CD8-positive, alpha-beta memory T cell (primary cell): ENCODE measurements around the gene DNAAF8. TPM values are rescaled to one million over a fixed set of nuclear protein-coding genes. Genes with fewer than 3 reads are reported as not detected.

Source experiments
- CTCF ChIA-PET: fragments of 350-600 bp; sonication (Branson Sonifier 250); formaldehyde crosslinking; loops from one replicate; lab custom pipeline; 2021; ENCODE audit warnings: antibody characterized with exemption; lab: Charles Lee
- POLR2A ChIA-PET: fragments of 350-600 bp; sonication (Branson Sonifier 250); formaldehyde crosslinking; loops from one replicate; lab custom pipeline; 2021; ENCODE audit warnings: antibody characterized with exemption; lab: Charles Lee
- DNase-seq, 5 donors: peaks; one replicate each; pipeline versions ENCODE4 v3.0.0 to v3.0.0-alpha.2; 2020 to 2022; ENCODE audit warnings: mixed read lengths in 1 of 5
- H3K27ac ChIP-seq: one replicate; pipeline ENCODE4 v1.7.0; 2013; ENCODE audit warnings: low read depth, mild to moderate bottlenecking, low read length, moderate library complexity
- H3K27me3 ChIP-seq: 2 replicates; pipeline ENCODE4 v1.7.0; 2013; ENCODE audit warnings: low read length, mild to moderate bottlenecking; ENCODE audit not compliant: insufficient read depth, poor library complexity, severe bottlenecking
- H3K36me3 ChIP-seq: 2 replicates; pipeline ENCODE4 v1.7.0; 2013; ENCODE audit warnings: mild to moderate bottlenecking, low read length, moderate library complexity; ENCODE audit not compliant: insufficient read depth
- H3K4me1 ChIP-seq: 2 replicates; pipeline ENCODE4 v1.7.0; 2013; ENCODE audit warnings: mild to moderate bottlenecking, low read length, moderate library complexity; ENCODE audit not compliant: insufficient read depth
- H3K4me3 ChIP-seq: 2 replicates; pipeline ENCODE4 v1.7.0; 2013; ENCODE audit warnings: mild to moderate bottlenecking, low read length
- H3K9me3 ChIP-seq: 2 replicates; pipeline ENCODE4 v1.7.0; 2013; ENCODE audit warnings: mild to moderate bottlenecking, low read length
- H3K27ac Mint-ChIP-seq, 8 donors: one replicate each; pipeline ENCODE4 v1.8.0; 2020 to 2021; ENCODE audit warnings: mixed read lengths in 8 of 8, mild to moderate bottlenecking in 6 of 8, inconsistent platforms in 3 of 8, moderate library complexity in 3 of 8
- H3K27me3 Mint-ChIP-seq, 2 donors: one replicate each; pipeline ENCODE4 v1.8.0; 2020 to 2021; ENCODE audit warnings: mixed read lengths in 2 of 2, mild to moderate bottlenecking in 1 of 2, moderate library complexity in 1 of 2
- H3K36me3 Mint-ChIP-seq, 3 donors: one replicate each; pipeline ENCODE4 v1.8.0; 2020 to 2021; ENCODE audit warnings: mixed read lengths in 3 of 3, inconsistent platforms in 1 of 3, mild to moderate bottlenecking in 1 of 3
- H3K4me1 Mint-ChIP-seq, 3 donors: one replicate each; pipeline ENCODE4 v1.8.0; 2020 to 2021; ENCODE audit warnings: mixed read lengths in 3 of 3, inconsistent platforms in 1 of 3, mild to moderate bottlenecking in 1 of 3
- H3K4me3 Mint-ChIP-seq, 7 donors: one replicate each; pipeline ENCODE4 v1.8.0; 2020 to 2021; ENCODE audit warnings: mixed read lengths in 7 of 7, mild to moderate bottlenecking in 6 of 7, moderate library complexity in 4 of 7, inconsistent platforms in 2 of 7
- H3K9me3 Mint-ChIP-seq, 5 donors: one replicate each; pipeline ENCODE4 v1.8.0; 2020 to 2022; ENCODE audit warnings: mixed read lengths in 5 of 5, mild to moderate bottlenecking in 3 of 5, moderate library complexity in 2 of 5, inconsistent platforms in 1 of 5
- polyA plus RNA-seq: library from polyadenylated mRNA; unstranded; fragments of 300-500 nt; fragmentation: Illumina TruSeq; gene quantifications from one replicate; pipeline ENCODE4 v1.2.3, GENCODE V29; 2021
- total RNA-seq, 2 experiments: library from RNA; stranded (reverse); gene quantifications; one replicate each; pipeline ENCODE4 v1.2.3, GENCODE V29; 2021

Gene DNAAF8
- total and polyA plus RNA-seq, 3 experiments from 2014 or later = 0.15 to 0.35 (median 0.31) TPM

DNA sequence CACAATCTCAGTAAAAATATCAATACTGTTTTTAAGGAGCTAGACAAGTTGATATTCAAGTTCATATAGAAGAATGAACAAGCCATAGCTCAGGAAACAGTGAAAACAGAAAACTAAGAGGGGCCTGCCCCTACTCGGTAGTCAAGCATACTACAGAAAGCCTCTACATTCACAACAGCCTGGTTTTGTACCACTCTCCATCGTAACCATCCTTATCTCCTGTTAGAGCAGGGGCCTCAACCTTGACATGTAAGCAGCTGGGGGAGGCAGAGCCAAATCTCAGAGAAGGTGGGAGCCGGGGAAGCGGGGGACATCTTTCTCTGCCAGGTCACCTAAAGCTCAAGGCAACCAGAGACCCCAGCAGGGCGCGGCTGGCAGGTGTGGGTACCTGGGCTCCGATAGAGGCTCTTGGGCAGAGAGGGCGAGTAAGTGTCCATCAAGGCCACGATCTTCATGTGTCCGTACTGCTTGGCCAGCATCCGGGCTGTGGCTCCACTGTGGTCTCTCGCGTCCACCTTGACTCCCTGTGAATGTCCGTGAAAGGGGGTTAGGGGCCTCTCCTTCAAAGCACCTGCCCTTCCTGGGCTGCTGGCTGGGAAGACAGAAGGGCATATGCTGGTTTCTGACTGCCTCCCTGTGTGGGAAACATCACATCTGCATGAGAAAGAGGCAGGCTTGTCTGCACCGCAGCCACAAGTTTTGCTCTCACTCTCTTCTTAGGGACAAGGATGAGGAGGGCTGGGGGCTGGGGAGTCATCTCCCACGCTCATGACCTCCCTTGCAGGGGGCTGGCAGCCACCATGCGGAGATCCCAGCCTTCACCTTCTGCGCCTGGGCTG is 20.5 kb upstream of the DNAAF8 start:
- Histone ChIP-seq H3K27ac (no peak overlapping the region), H3K36me3 (peaks cover 9% of the 10 kb centered on the region), H3K4me3 (no peak overlapping the region), H3K4me1 (no peaks in the 10 kb centered on the region), H3K27me3 (no peaks in the 10 kb centered on the region), H3K9me3 (no peaks in the 10 kb centered on the region)
- Mint-ChIP-seq H3K27me3 (no peaks in the 10 kb centered on the region), H3K9me3 (no peaks in the 10 kb centered on the region), H3K27ac (no peak overlapping the region), H3K4me3 (no peak overlapping the region), H3K4me1 (peaks cover 0 to 4% (median 0%) of the 10 kb centered on the region in 3 donors), H3K36me3 (peaks cover 0 to 58% (median 13%) of the 10 kb centered on the region in 3 donors)
- no peak for DNase-seq
- POLR2A ChIA-PET = interaction anchor here (0.5 to 1.5 kb wide), 2 partner anchors 8 to 20 kb away, joined by 4 to 6 read pairs; partner anchors contain the start of gene NUDT16L1
- CTCF ChIA-PET = no interaction called here

DNA sequence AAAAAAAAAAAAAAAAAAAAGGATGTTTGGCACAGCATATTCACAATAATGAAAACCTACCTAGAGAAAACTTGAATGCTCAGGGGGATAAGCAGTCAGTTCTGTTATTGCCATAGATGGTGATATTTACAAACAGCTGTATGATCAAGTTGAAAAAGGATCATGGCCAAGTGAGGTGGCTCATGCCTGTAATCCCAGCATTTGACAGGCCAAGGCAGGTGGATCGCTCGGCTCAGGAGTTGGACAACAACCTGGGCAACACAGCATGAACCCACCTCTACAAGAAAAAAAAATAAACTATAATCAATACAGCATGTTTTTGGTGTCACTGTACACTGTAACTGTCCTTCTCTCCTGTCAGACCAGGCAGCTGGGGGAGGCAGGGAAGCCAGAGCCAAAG is 19.3 kb upstream of the DNAAF8 start:
- Mint-ChIP-seq H3K27me3 (no peaks in the 10 kb centered on the region), H3K4me3 (no peak overlapping the region), H3K27ac (no peak overlapping the region), H3K9me3 (no peaks in the 10 kb centered on the region), H3K36me3 (peaks cover 0 to 54% (median 10%) of the 10 kb centered on the region in 3 donors), H3K4me1 (peaks cover 0 to 4% (median 0%) of the 10 kb centered on the region in 3 donors)
- Histone ChIP-seq H3K27me3 (no peaks in the 10 kb centered on the region), H3K4me1 (no peaks in the 10 kb centered on the region), H3K27ac (no peak overlapping the region), H3K36me3 (peaks cover 7% of the 10 kb centered on the region), H3K4me3 (no peak overlapping the region), H3K9me3 (no peaks in the 10 kb centered on the region)
- ChIA-PET CTCF (no interaction called here), POLR2A (interaction anchor here (1.5 kb wide), 1 partner anchor 21 kb away, joined by 4 read pairs; the partner anchor contains the start of gene NUDT16L1)
- DNase-seq = no peak

DNA sequence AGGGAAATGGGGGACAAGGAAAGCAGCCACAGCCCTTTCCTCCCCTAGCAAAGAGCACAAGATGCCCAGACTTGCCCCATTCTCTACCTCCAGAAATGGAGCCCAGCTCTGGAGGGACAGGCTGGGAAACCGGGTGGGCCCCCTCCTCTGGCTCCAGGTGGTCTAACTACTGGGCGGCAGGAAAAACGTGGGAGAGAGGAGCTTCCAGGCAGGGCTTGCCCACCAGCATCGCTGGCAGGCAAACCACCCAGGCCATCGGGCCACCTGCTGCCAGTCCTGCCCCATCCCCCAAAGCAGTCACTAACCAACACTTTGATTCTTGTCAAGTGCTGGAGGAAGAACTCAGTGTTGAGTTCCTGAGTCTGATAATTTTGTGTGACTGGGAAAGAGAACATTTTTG is 15.9 kb upstream of the DNAAF8 start:
- H3K27me3 ChIP-seq = no peaks in the 10 kb centered on the region
- no peaks in the 10 kb centered on the region for H3K27me3 Mint-ChIP-seq
- H3K27ac ChIP-seq = no peak overlapping the region
- peaks cover 0 to 46% (median 8%) of the 10 kb centered on the region in 3 donors for H3K36me3 Mint-ChIP-seq
- no peak for DNase-seq
- no peaks in the 10 kb centered on the region for H3K36me3 ChIP-seq
- H3K4me1 Mint-ChIP-seq = peaks cover 0 to 4% (median 0%) of the 10 kb centered on the region in 3 donors
- H3K4me3 ChIP-seq = no peak overlapping the region
- ChIA-PET POLR2A (no interaction called here), CTCF (no interaction called here)
- H3K27ac Mint-ChIP-seq = no peak overlapping the region
- H3K4me3 Mint-ChIP-seq = no peak overlapping the region
- H3K9me3 ChIP-seq = no peaks in the 10 kb centered on the region
- H3K9me3 Mint-ChIP-seq = no peaks in the 10 kb centered on the region
- no peaks in the 10 kb centered on the region for H3K4me1 ChIP-seq

DNA sequence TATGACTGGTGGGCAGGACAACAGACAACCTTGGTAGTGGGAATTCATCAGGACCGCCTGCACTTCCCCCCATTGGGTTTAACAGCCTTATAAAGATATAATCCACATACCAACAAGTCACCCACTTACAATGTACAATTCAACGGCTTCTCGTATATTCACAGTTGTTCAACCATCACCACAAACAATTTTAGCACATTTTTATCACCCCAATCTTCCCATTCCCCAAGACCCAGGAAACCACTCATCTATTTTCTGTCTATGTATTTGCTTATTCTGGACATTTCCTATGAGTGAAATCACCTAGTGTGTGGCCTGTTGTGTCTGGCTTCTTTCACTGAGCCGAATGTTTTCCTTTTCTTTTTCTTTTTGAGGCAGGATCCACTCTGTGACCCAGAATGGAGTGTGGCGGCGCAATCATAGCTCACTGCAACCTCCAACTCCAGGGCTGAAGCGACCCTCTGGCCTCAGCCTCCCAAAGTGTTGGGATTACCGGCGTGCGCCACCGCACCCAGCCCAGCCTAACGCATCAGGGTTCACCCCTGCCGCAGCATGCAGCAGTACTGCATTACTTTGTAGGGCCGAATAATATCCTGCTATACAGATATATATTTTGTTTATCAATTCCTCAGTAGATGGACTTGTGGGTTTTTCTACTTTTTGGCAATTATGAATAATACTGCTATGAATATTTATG is 11.1 kb upstream of the DNAAF8 start:
- peaks cover 11% of the 10 kb centered on the region for H3K36me3 ChIP-seq
- peaks cover 0 to 1% (median 0%) of the 10 kb centered on the region in 3 donors for H3K4me1 Mint-ChIP-seq
- no peaks in the 10 kb centered on the region for H3K27me3 Mint-ChIP-seq
- DNase-seq = no peak
- H3K36me3 Mint-ChIP-seq = peaks cover 0 to 52% (median 11%) of the 10 kb centered on the region in 3 donors
- no peaks in the 10 kb centered on the region for H3K4me1 ChIP-seq
- peak overlapping the region in 1 of 8 donors; percentile 20 for H3K27ac Mint-ChIP-seq
- no peaks in the 10 kb centered on the region for H3K9me3 ChIP-seq
- H3K27me3 ChIP-seq = no peaks in the 10 kb centered on the region
- H3K27ac ChIP-seq = no peak overlapping the region
- no peak overlapping the region for H3K4me3 Mint-ChIP-seq
- ChIA-PET CTCF (interaction anchor here (1.1 kb wide), 1 partner anchor 11 kb away, joined by 3 read pairs; the partner anchor contains the start of gene DNAAF8), POLR2A (no interaction called here)
- H3K4me3 ChIP-seq = no peak overlapping the region
- no peaks in the 10 kb centered on the region for H3K9me3 Mint-ChIP-seq

DNA sequence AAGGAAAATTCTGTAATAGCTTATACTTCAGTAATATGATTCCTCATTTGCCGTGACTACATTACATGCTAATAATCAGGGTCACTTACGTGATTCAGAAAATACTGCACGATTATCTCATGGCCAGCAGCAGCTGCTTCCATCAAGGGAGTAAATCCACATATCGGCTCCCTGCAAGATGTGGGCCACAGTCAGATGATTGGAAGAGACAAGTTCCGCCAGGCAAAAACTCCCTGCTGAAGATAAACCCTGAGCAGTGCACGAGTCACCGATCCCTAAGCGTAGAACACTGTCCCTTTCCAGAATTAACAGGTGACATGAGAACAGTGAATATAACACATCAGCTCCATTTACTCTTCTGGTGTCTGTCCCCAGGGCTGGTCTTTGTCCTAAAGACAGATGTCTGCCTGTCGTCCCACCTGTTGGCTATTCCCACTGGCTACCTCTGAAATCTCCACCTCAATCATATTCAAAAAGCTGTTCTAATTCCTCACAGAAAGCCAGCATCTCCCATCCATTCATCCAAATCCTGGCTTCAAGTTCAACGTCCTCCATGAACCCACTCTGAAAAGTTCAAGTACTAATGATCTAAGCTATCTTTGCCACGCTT is 9.6 kb upstream of the DNAAF8 start:
- H3K9me3 Mint-ChIP-seq = no peaks in the 10 kb centered on the region
- DNase-seq = no peak
- Histone ChIP-seq H3K9me3 (no peaks in the 10 kb centered on the region), H3K36me3 (peaks cover 11% of the 10 kb centered on the region), H3K27me3 (no peaks in the 10 kb centered on the region), H3K4me3 (no peak overlapping the region), H3K4me1 (no peaks in the 10 kb centered on the region), H3K27ac (no peak overlapping the region)
- peaks cover 0 to 55% (median 15%) of the 10 kb centered on the region in 3 donors for H3K36me3 Mint-ChIP-seq
- CTCF ChIA-PET = interaction anchor here (0.6 kb wide), 1 partner anchor 9 kb away, joined by 5 read pairs; no protein-coding TSS in a partner anchor
- H3K4me3 Mint-ChIP-seq = no peak overlapping the region
- peaks cover 0 to 4% (median 0%) of the 10 kb centered on the region in 3 donors for H3K4me1 Mint-ChIP-seq
- H3K27me3 Mint-ChIP-seq = no peaks in the 10 kb centered on the region
- POLR2A ChIA-PET = no interaction called here
- H3K27ac Mint-ChIP-seq = peak overlapping the region in 2 of 8 donors; percentile 20 to 85

DNA sequence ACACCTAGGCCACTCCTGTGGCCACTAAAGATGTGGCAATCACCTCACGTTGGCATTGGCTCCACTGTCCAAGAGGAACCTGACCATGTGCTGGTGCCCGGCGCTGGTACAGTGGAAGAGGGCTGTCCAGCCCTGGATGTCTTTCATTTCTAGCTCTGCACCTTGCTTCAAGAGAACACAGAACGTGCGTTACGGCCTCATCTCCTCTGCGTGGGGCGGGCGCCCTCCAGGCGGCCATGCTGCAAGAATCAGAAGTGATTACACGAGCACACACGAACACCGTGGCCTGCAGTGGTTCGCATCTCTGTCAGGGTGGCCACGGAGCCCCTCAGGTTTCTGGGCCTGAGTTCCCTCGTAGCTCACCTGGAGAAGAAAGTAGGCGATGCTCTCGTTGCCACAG is 7.7 kb upstream of the DNAAF8 start:
- no peaks in the 10 kb centered on the region for H3K9me3 Mint-ChIP-seq
- no peak for DNase-seq

GRCh38 chr16:4728676-4729075 is 5.7 kb upstream of the DNAAF8 start:
- Mint-ChIP-seq H3K4me1 (peaks cover 14 to 19% (median 15%) of the 10 kb centered on the region in 3 donors), H3K27me3 (no peaks in the 10 kb centered on the region), H3K4me3 (peak overlapping the region in 1 of 7 donors; percentile 66), H3K27ac (no peak overlapping the region), H3K36me3 (peaks cover 0 to 54% (median 11%) of the 10 kb centered on the region in 3 donors), H3K9me3 (no peaks in the 10 kb centered on the region)
- H3K27me3 ChIP-seq = no peaks in the 10 kb centered on the region
- H3K4me3 ChIP-seq = no peak overlapping the region
- peaks cover 11% of the 10 kb centered on the region for H3K4me1 ChIP-seq
- DNase-seq = no peak
- ChIA-PET CTCF (no interaction called here), POLR2A (no interaction called here)
- H3K36me3 ChIP-seq = peaks cover 17% of the 10 kb centered on the region
- no peaks in the 10 kb centered on the region for H3K9me3 ChIP-seq
- H3K27ac ChIP-seq = no peak overlapping the region

More for the DNA sequence above, 7.7 kb upstream of the DNAAF8 start:
- H3K4me3 ChIP-seq = no peak overlapping the region
- no peaks in the 10 kb centered on the region for H3K9me3 ChIP-seq
- H3K36me3 Mint-ChIP-seq = peaks cover 0 to 62% (median 15%) of the 10 kb centered on the region in 3 donors
- H3K4me1 ChIP-seq = no peaks in the 10 kb centered on the region
- H3K27ac ChIP-seq = no peak overlapping the region
- CTCF ChIA-PET = no interaction called here
- H3K4me1 Mint-ChIP-seq = peaks cover 4% of the 10 kb centered on the region in 3 donors
- POLR2A ChIA-PET = no interaction called here
- peaks cover 17% of the 10 kb centered on the region for H3K36me3 ChIP-seq
- H3K4me3 Mint-ChIP-seq = no peak overlapping the region
- H3K27me3 Mint-ChIP-seq = no peaks in the 10 kb centered on the region
- no peaks in the 10 kb centered on the region for H3K27me3 ChIP-seq
- H3K27ac Mint-ChIP-seq = no peak overlapping the region
